ENCODE results near the gene VTI1A.

- TF ChIP-seq, protein P1, sequence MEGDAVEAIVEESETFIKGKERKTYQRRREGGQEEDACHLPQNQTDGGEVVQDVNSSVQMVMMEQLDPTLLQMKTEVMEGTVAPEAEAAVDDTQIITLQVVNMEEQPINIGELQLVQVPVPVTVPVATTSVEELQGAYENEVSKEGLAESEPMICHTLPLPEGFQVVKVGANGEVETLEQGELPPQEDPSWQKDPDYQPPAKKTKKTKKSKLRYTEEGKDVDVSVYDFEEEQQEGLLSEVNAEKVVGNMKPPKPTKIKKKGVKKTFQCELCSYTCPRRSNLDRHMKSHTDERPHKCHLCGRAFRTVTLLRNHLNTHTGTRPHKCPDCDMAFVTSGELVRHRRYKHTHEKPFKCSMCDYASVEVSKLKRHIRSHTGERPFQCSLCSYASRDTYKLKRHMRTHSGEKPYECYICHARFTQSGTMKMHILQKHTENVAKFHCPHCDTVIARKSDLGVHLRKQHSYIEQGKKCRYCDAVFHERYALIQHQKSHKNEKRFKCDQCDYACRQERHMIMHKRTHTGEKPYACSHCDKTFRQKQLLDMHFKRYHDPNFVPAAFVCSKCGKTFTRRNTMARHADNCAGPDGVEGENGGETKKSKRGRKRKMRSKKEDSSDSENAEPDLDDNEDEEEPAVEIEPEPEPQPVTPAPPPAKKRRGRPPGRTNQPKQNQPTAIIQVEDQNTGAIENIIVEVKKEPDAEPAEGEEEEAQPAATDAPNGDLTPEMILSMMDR (IDR thresholded peaks at IDR 0.05): no peak
- no peak for TF ChIP-seq POLR2A (IDR thresholded peaks at IDR 0.05)
Observed at GRCh38 chr10:112716924-112717413, 270.0 kb downstream of the VTI1A start.

All from adrenal gland (tissue), 5 donors.